IMR-90 (cell line): ENCODE data around the gene CCK. TPM values are rescaled to one million over a fixed set of nuclear protein-coding genes. Genes with fewer than 3 reads are reported as not detected.

ENCODE experiments used
- ATAC-seq: fragments of 200-7000 bp; cut with Tn5 transposase; 2 replicates; pipeline ENCODE4 v1.9.1; 2020; ENCODE audit warnings: low read depth, mild to moderate bottlenecking, moderate library complexity
- BruUV-seq: library from RNA; stranded (reverse); fragments of 400-500 nt; replicated peaks from 2 replicates; lab custom pipeline; 2021; lab: Mats Ljungman, UMichigan
- CTCF ChIA-PET: fragments of 300-600 bp; formaldehyde crosslinking; extraction: SDS; loops from one replicate; lab custom pipeline; 2021; ENCODE audit warnings: antibody characterized with exemption; lab: Yijun Ruan, JAX
- POLR2A ChIA-PET: fragments of 300-600 bp; sonication (Branson Sonifier 250); formaldehyde crosslinking; loops from one replicate; lab custom pipeline; 2022; ENCODE audit warnings: antibody characterized with exemption; ENCODE audit not compliant: unreplicated experiment; lab: Charles Lee
- DNase-seq: peaks from one replicate; pipeline ENCODE4 v3.0.0; 2013
- H2AFZ ChIP-seq: replicated peaks from 2 replicates; pipeline ENCODE3; 2013; ENCODE audit warnings: low read length, mild to moderate bottlenecking; ENCODE audit not compliant: poor library complexity
- H2AK5ac ChIP-seq: 2 replicates; pipeline ENCODE4 v1.6.1; 2013; ENCODE audit warnings: low read depth, low read length, inconsistent platforms
- H2AK9ac ChIP-seq: replicated peaks from 2 replicates; pipeline ENCODE3; 2013; ENCODE audit warnings: mild to moderate bottlenecking, low read depth, low read length, moderate library complexity; ENCODE audit not compliant: poor library complexity
- H2BK120ac ChIP-seq: 2 replicates; pipeline ENCODE4 v1.6.1; 2013; ENCODE audit warnings: low read depth, low read length, inconsistent platforms
- H2BK15ac ChIP-seq: 3 replicates; pipeline ENCODE4 v1.6.1; 2013; ENCODE audit warnings: low read depth, low read length, inconsistent platforms
- H2BK20ac ChIP-seq: 2 replicates; pipeline ENCODE4 v1.6.1; 2013; ENCODE audit warnings: low read depth, mild to moderate bottlenecking, inconsistent platforms, low read length, moderate library complexity
- H2BK5ac ChIP-seq: 2 replicates; pipeline ENCODE4 v1.6.1; 2013; ENCODE audit warnings: mild to moderate bottlenecking, low read depth, low read length, inconsistent platforms; ENCODE audit not compliant: poor library complexity, severe bottlenecking
- H3K14ac ChIP-seq: replicated peaks from 2 replicates; pipeline ENCODE4 v1.6.1; 2013; ENCODE audit warnings: low read depth, low read length, inconsistent platforms
- H3K18ac ChIP-seq: 2 replicates; pipeline ENCODE4 v1.6.1; 2013; ENCODE audit warnings: low read depth, low read length, control low read depth
- H3K23ac ChIP-seq: 2 replicates; pipeline ENCODE4 v1.6.1; 2013; ENCODE audit warnings: low read depth, low read length, inconsistent platforms
- H3K27ac ChIP-seq: 2 replicates; pipeline ENCODE4 v1.5.1; 2013; ENCODE audit warnings: mild to moderate bottlenecking, control low read depth, low read length; ENCODE audit not compliant: insufficient read depth
- H3K27me3 ChIP-seq: 2 replicates; pipeline ENCODE4 v1.6.1; 2013; ENCODE audit warnings: low read length; ENCODE audit not compliant: control insufficient read depth, insufficient read depth
- H3K36me3 ChIP-seq: 2 replicates; pipeline ENCODE4 v1.6.1; 2013; ENCODE audit warnings: low read length, mixed read lengths; ENCODE audit not compliant: control insufficient read depth, insufficient read depth
- H3K4ac ChIP-seq: 2 replicates; pipeline ENCODE4 v1.6.1; 2013; ENCODE audit warnings: low read depth, low read length, inconsistent platforms
- H3K4me1 ChIP-seq: 2 replicates; pipeline ENCODE4 v1.6.1; 2013; ENCODE audit warnings: low read length, mixed read lengths; ENCODE audit not compliant: control insufficient read depth, insufficient read depth
- H3K4me2 ChIP-seq: 2 replicates; pipeline ENCODE4 v1.6.1; 2013; ENCODE audit warnings: low read depth, mild to moderate bottlenecking, control low read depth, low read length, moderate library complexity
- H3K4me3 ChIP-seq: 2 replicates; pipeline ENCODE4 v1.5.1; 2013; ENCODE audit warnings: low read depth, mild to moderate bottlenecking, control low read depth, low read length, moderate library complexity; ENCODE audit not compliant: insufficient read depth
- H3K56ac ChIP-seq: 2 replicates; pipeline ENCODE4 v1.6.1; 2013; ENCODE audit warnings: low read length, inconsistent platforms; ENCODE audit not compliant: insufficient read depth; ENCODE audit errors: extremely low read depth
- H3K79me1 ChIP-seq, 2 experiments: 2 replicates each; pipeline ENCODE4 v1.6.1; 2013; ENCODE audit warnings: low read length in 2 of 2, inconsistent platforms in 1 of 2, low read depth in 1 of 2
- H3K9ac ChIP-seq: 2 replicates; pipeline ENCODE4 v1.6.1; 2013; ENCODE audit warnings: low read depth, low read length, control low read depth
- H3K9me1 ChIP-seq: 2 replicates; pipeline ENCODE4 v1.6.1; 2013; ENCODE audit warnings: low read length, inconsistent platforms; ENCODE audit not compliant: insufficient read depth
- H3K9me3 ChIP-seq: 2 replicates; pipeline ENCODE4 v1.6.1; 2013; ENCODE audit warnings: low read length; ENCODE audit not compliant: control insufficient read depth, insufficient read depth
- H4K20me1 ChIP-seq: 2 replicates; pipeline ENCODE4 v1.6.1; 2013; ENCODE audit warnings: low read length, inconsistent platforms; ENCODE audit not compliant: insufficient read depth
- H4K5ac ChIP-seq: 2 replicates; pipeline ENCODE4 v1.6.1; 2013; ENCODE audit warnings: mild to moderate bottlenecking, low read depth, low read length, control low read depth
- H4K8ac ChIP-seq, 2 experiments: 2 replicates each; pipeline ENCODE4 v1.6.1; 2013; ENCODE audit warnings: low read depth in 2 of 2, low read length in 2 of 2, control low read depth in 1 of 2, inconsistent platforms in 1 of 2
- H4K91ac ChIP-seq: 2 replicates; pipeline ENCODE4 v1.6.1; 2013; ENCODE audit warnings: low read depth, low read length, inconsistent platforms; ENCODE audit not compliant: insufficient read depth
- BHLHE40 ChIP-seq: fragments of 150-350 bp; IDR thresholded peaks from 2 replicates; pipeline ENCODE4 v1.6.1; 2016; ENCODE audit warnings: mild to moderate bottlenecking, low read depth, low read length
- CEBPB ChIP-seq: IDR thresholded peaks from 2 replicates; pipeline ENCODE4 v1.6.1; 2012; ENCODE audit warnings: low read depth, low read length, improper control_type of control experiment
- FOS ChIP-seq: fragments of 150-350 bp; IDR thresholded peaks from 2 replicates; pipeline ENCODE4 v1.6.1; 2016; ENCODE audit warnings: low read depth, low read length
- MAFK ChIP-seq: IDR thresholded peaks from 2 replicates; pipeline ENCODE4 v1.6.1; 2012; ENCODE audit warnings: low read depth, low read length, improper control_type of control experiment
- NFE2L2 ChIP-seq: fragments of 150-350 bp; IDR thresholded peaks from 2 replicates; pipeline ENCODE4 v1.6.1; 2016; ENCODE audit warnings: low read depth, mild to moderate bottlenecking, low read length
- RAD21 ChIP-seq: IDR thresholded peaks from 2 replicates; pipeline ENCODE4 v1.6.1; 2012; ENCODE audit warnings: low read length, improper control_type of control experiment
- RCOR1 ChIP-seq: IDR thresholded peaks from 2 replicates; pipeline ENCODE4 v1.6.1; 2012; ENCODE audit warnings: mild to moderate bottlenecking, low read length, improper control_type of control experiment; ENCODE audit not compliant: insufficient replicate concordance
- RFX5 ChIP-seq: IDR thresholded peaks from 2 replicates; pipeline ENCODE4 v1.8.0; 2012; ENCODE audit warnings: low read depth, mild to moderate bottlenecking, low read length, moderate library complexity
- SMC3 ChIP-seq: fragments of 150-350 bp; IDR thresholded peaks from 2 replicates; pipeline ENCODE4 v1.6.1; 2016; ENCODE audit warnings: low read depth, mild to moderate bottlenecking, antibody characterized with exemption, low read length, moderate library complexity
- WGBS, 2 experiments: methylation state at CpG; one replicate each; pipeline versions ENCODE4 v1.1.5 to v1.1.7; 2013; ENCODE audit warnings: missing lambda C conversion rate in 2 of 2; ENCODE audit not compliant: insufficient read length in 1 of 2; ENCODE audit errors: extremely low coverage in 2 of 2; 5-methylcytosine and 5-hydroxymethylcytosine counted together
- dilution Hi-C: fragments of 300-500 bp; cut with HindIII; formaldehyde crosslinking; loops from one replicate; pipeline ENCODE4 v1.14.3; 2018; ENCODE audit warnings: low sequenced_read_pairs; ENCODE audit not compliant: unreplicated experiment
- in situ Hi-C: fragments of 300-500 bp; cut with MboI; formaldehyde crosslinking; loops from 3 replicates; pipeline ENCODE4 v1.14.3; 2019; ENCODE audit warnings: low sequenced_read_pairs, inconsistent platforms, mixed read lengths
- intact Hi-C: fragments of 100-400 bp; cut with micrococcal nuclease; formaldehyde crosslinking; loops from 2 replicates; pipeline ENCODE4 v1.10.0; 2022
- polyA plus RNA-seq, 3 experiments: library from polyadenylated mRNA; depleted of rRNA; stranded (reverse); fragments of >200 nt; gene quantifications; 2 replicates each; pipeline ENCODE4 v1.2.3, GENCODE V29; 2012; ENCODE audit warnings: low replicate concordance in 1 of 3
- total RNA-seq: library from RNA; depleted of rRNA; stranded (reverse); fragments of >200 nt; gene quantifications from 2 replicates; pipeline ENCODE4 v1.2.3, GENCODE V29; 2012
- TF ChIP-seq, protein P1 (sequence below): fragments of 150-350 bp; IDR thresholded peaks from 2 replicates; pipeline ENCODE4 v1.6.1; 2017; ENCODE audit warnings: mild to moderate bottlenecking, antibody characterized with exemption, low read length, low read depth
- TF ChIP-seq, protein P2 (sequence below): conservative IDR thresholded peaks from 2 replicates; pipeline ENCODE4 v1.5.1; 2012; ENCODE audit warnings: mild to moderate bottlenecking, low read depth, low read length, improper control_type of control experiment

CCK gene
- total and polyA plus RNA-seq, 2 of the 4 experiments (the other 2 are of a cell fraction) = 0.43 TPM; not detected in 1

DNA sequence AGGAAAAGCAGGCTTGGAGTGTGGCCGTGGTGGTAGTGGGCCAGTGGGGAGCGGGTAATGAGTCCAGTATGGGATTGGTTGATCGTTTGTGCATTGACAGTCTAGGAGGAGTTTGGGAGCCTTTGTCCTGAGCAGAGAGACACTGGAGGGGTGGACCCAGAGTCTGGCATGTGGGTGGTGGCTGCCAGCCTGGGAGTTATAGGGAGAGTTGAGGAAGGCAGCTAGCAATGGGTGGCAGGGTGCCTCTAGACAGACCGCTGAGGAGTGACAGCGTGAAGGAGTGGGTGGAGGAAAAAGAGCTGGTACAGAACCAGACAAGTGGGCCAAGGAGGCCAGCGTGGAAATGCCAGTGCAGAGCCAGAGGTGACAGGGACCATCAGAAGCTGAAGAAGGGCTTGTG is 1.9 kb upstream of the CCK start:
- Histone ChIP-seq H2BK15ac (no peak overlapping the region), H4K91ac (no peak overlapping the region), H3K9ac (no peak overlapping the region), H3K9me1 (no peaks in the 10 kb centered on the region), H2AK9ac (no peak overlapping the region), H2BK120ac (no peak overlapping the region), H3K23ac (no peak overlapping the region), H3K9me3 (peaks cover 9% of the 10 kb centered on the region; the same call in 1 of the 2 replicates), H2BK20ac (no peak overlapping the region), H3K14ac (no peak overlapping the region), H2AK5ac (no peak overlapping the region), H3K56ac (no peak overlapping the region), H2AFZ (no peak overlapping the region), H2BK5ac (no peak overlapping the region), H4K5ac (no peak overlapping the region), H3K4me3 (no peak overlapping the region), H3K27me3 (peaks cover 48% of the 10 kb centered on the region), H4K8ac (no peak overlapping the region), H3K4me2 (no peak overlapping the region), H3K18ac (no peak overlapping the region), H3K36me3 (no peaks in the 10 kb centered on the region), H3K27ac (no peak overlapping the region), H3K4me1 (no peaks in the 10 kb centered on the region; the same call in 1 of the 2 replicates), H4K20me1 (no peaks in the 10 kb centered on the region; the same call in 1 of the 2 replicates), H3K79me1 (no peaks in the 10 kb centered on the region), H3K4ac (no peak overlapping the region)
- POLR2A ChIA-PET = no interaction called here
- ATAC-seq = no peak
- 57% methylated on average over 4 of the region's 6 CpGs; no CpG with 5 or more reads in 1 of the 2 experiments for WGBS, 2 experiments
- CTCF ChIA-PET = no interaction called here
- TF ChIP-seq SMC3 (no peak), BHLHE40 (no peak), NFE2L2 (no peak), MAFK (no peak), CEBPB (no peak), RAD21 (no peak), RCOR1 (no peak), FOS (no peak), RFX5 (no peak)
- TF ChIP-seq, protein P1, sequence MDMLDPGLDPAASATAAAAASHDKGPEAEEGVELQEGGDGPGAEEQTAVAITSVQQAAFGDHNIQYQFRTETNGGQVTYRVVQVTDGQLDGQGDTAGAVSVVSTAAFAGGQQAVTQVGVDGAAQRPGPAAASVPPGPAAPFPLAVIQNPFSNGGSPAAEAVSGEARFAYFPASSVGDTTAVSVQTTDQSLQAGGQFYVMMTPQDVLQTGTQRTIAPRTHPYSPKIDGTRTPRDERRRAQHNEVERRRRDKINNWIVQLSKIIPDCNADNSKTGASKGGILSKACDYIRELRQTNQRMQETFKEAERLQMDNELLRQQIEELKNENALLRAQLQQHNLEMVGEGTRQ = no peak
- TF ChIP-seq, protein P2, sequence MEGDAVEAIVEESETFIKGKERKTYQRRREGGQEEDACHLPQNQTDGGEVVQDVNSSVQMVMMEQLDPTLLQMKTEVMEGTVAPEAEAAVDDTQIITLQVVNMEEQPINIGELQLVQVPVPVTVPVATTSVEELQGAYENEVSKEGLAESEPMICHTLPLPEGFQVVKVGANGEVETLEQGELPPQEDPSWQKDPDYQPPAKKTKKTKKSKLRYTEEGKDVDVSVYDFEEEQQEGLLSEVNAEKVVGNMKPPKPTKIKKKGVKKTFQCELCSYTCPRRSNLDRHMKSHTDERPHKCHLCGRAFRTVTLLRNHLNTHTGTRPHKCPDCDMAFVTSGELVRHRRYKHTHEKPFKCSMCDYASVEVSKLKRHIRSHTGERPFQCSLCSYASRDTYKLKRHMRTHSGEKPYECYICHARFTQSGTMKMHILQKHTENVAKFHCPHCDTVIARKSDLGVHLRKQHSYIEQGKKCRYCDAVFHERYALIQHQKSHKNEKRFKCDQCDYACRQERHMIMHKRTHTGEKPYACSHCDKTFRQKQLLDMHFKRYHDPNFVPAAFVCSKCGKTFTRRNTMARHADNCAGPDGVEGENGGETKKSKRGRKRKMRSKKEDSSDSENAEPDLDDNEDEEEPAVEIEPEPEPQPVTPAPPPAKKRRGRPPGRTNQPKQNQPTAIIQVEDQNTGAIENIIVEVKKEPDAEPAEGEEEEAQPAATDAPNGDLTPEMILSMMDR = no peak
- dilution Hi-C loops = no loop called here
- intact Hi-C loops = no loop called here
- in situ Hi-C loops = no loop called here
- DNase-seq = no peak
- BruUV-seq = no TSS peak
